T-helper 22 cell (primary cell): ENCODE data around the gene TMED1.

Experiments
- DNase-seq: peaks from one replicate; pipeline ENCODE4 v3.0.0-alpha.2; 2020; ENCODE audit warnings: low read depth

Gene TMED1

GRCh38 chr19:10831987-10832938, 3.7 kb downstream of the TMED1 start:
- no peak for DNase-seq

- no peak for DNase-seq
Measured at GRCh38 chr19:10830931-10831779, 4.9 kb downstream of the TMED1 start.

- no peak for DNase-seq
Measured at GRCh38 chr19:10830370-10830769, 5.6 kb downstream of the TMED1 start.

GRCh38 chr19:10829967-10830366, 6.0 kb downstream of the TMED1 start:
- DNase-seq = no peak

GRCh38 chr19:10828981-10829821, 6.8 kb downstream of the TMED1 start:
- no peak for DNase-seq

- no peak for DNase-seq
Measured at GRCh38 chr19:10826846-10827245, 9.2 kb downstream of the TMED1 start.

- no peak for DNase-seq
Measured at GRCh38 chr19:10826231-10826630, 9.8 kb downstream of the TMED1 start.

- no peak for DNase-seq
Measured at GRCh38 chr19:10823690-10824089, 12.3 kb downstream of the TMED1 start.

GRCh38 chr19:10820173-10820572, 15.8 kb downstream of the TMED1 start:
- DNase-seq = no peak

- DNase-seq = no peak
Measured at GRCh38 chr19:10819124-10820060, 16.6 kb downstream of the TMED1 start.

- no peak for DNase-seq
Measured at GRCh38 chr19:10818301-10819123, 17.5 kb downstream of the TMED1 start.

- no peak for DNase-seq
Measured at GRCh38 chr19:10817291-10818038, 18.5 kb downstream of the TMED1 start.

GRCh38 chr19:10816691-10817090, 19.3 kb downstream of the TMED1 start:
- DNase-seq = no peak

- no peak for DNase-seq
Measured at GRCh38 chr19:10815969-10816644, 19.9 kb downstream of the TMED1 start.

GRCh38 chr19:10815007-10815536, 20.9 kb downstream of the TMED1 start:
- DNase-seq = no peak

- DNase-seq = no peak
Measured at GRCh38 chr19:10812902-10813404, 23.1 kb downstream of the TMED1 start.

GRCh38 chr19:10812196-10812595, 23.8 kb downstream of the TMED1 start:
- no peak for DNase-seq
